Gastroesophageal sphincter (tissue), 3 donors: ENCODE data around the gene WWC1.

Source experiments
- POLR2A ChIP-seq, 2 donors: fragments of 450-650 bp; IDR thresholded peaks; one replicate each; pipeline ENCODE4 v1.6.1; 2017; ENCODE audit warnings: antibody characterized with exemption in 2 of 2, mild to moderate bottlenecking in 2 of 2, moderate library complexity in 1 of 2
- TF ChIP-seq, protein P1 (sequence below), 4 experiments: fragments of 200-600 bp in 2 of 4; fragments of 450-650 bp in 2 of 4; sonication (generic) in 1 of 4; IDR thresholded peaks; one replicate each; pipeline ENCODE4 v1.5.1; 2017 to 2019; ENCODE audit warnings: antibody characterized with exemption in 4 of 4, mild to moderate bottlenecking in 2 of 4, moderate library complexity in 2 of 4

DNA sequence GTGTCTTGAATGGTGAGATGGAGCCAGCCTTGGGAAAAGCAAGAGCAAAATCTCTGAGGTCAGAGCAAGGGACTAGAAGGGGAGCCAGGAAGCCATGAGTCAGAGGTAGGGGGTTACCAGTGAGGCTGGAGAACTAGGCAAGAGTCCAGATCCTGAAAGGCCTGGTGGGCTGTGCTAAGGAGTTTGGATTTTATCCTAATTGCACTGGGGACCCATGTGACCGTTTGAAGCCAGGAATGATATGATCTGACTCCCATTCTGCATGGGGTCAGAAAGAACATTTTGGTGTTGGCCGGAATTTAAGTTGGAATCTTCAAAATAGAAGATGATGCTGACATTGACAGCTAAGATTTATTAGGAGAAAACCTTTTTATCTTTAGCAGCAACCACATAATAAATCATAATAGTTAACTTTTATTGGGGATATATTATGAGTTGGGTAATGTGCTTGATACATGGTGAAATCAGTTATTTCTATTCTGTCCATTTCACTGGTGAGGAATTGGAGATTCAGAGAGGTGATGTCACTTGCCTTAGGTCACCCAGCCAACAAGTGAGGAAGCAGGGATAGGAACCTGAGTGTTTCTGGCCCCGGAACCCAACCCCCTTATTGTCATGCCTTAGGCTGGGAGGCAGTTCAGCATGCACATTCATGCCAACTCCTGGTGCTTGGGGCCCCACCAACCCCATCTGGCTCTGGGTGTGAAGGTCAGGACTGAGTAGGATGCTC is 133.3 kb downstream of the WWC1 start:
- no peak for TF ChIP-seq POLR2A (IDR thresholded peaks at IDR 0.05)
- TF ChIP-seq, protein P1, sequence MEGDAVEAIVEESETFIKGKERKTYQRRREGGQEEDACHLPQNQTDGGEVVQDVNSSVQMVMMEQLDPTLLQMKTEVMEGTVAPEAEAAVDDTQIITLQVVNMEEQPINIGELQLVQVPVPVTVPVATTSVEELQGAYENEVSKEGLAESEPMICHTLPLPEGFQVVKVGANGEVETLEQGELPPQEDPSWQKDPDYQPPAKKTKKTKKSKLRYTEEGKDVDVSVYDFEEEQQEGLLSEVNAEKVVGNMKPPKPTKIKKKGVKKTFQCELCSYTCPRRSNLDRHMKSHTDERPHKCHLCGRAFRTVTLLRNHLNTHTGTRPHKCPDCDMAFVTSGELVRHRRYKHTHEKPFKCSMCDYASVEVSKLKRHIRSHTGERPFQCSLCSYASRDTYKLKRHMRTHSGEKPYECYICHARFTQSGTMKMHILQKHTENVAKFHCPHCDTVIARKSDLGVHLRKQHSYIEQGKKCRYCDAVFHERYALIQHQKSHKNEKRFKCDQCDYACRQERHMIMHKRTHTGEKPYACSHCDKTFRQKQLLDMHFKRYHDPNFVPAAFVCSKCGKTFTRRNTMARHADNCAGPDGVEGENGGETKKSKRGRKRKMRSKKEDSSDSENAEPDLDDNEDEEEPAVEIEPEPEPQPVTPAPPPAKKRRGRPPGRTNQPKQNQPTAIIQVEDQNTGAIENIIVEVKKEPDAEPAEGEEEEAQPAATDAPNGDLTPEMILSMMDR (IDR thresholded peaks at IDR 0.05), result no peak
